Measurements from ENCODE around the gene ZMYM4.
"Not testable (repeated sequence)": the region's sequence is repeated elsewhere in the genome, so short reads cannot be mapped to it uniquely, and the experiment has no call there.

The ZMYM4 gene

GRCh38 chr1:35331618-35332017 is 63.1 kb downstream of the ZMYM4 start:
- not testable (repeated sequence) for DNase-seq

GRCh38 chr1:35334485-35334884 is 66.0 kb downstream of the ZMYM4 start:
- no peak for DNase-seq

DNA sequence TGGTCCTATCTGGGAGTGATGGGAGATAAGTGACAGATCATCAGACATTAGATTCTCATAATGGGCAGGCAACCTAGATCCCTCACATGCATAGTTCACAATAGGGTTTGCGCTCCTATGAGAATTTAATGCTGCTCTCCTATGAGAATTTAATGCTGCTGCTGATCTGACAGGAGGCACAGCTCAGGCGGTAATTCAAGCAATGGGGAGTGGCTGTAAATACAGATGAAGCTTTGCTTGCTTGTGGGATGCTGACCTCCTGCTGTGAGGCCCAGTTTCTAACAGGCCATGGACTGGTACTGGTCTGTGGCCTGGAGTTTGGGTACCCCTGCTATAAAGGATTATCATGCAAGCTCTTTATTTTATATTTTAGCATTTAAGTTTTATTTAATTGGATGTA is 72.0 kb downstream of the ZMYM4 start:
- DNase-seq = no peak

- DNase-seq = no peak
These were observed 77.0 kb downstream of the ZMYM4 start for GRCh38 chr1:35345439-35345981.

- DNase-seq = no peak
These were observed 82.4 kb downstream of the ZMYM4 start for GRCh38 chr1:35350872-35351271.

DNA sequence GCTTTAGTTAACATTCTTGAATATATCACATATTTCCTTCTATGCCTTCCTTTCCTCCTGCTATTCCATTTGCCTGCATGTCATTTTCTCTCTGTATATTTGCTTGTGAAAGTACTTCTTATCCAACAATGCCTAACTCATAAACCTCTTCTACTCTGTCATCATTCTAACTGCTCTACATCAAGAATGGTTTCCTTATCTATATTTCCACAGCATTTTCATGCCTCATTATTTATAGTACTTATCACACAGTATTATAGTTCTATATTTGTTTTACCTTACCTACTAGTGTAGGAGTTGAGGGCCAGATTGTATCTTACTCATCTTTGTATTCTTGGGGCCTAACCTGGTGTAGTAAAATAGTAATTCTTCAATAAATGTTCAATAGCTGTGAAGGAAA is 91.5 kb downstream of the ZMYM4 start:
- no peak for DNase-seq

GRCh38 chr1:35361638-35362037 is 93.1 kb downstream of the ZMYM4 start:
- DNase-seq = no peak

- DNase-seq = no peak
These were observed 96.2 kb downstream of the ZMYM4 start for GRCh38 chr1:35364741-35365140.

DNA sequence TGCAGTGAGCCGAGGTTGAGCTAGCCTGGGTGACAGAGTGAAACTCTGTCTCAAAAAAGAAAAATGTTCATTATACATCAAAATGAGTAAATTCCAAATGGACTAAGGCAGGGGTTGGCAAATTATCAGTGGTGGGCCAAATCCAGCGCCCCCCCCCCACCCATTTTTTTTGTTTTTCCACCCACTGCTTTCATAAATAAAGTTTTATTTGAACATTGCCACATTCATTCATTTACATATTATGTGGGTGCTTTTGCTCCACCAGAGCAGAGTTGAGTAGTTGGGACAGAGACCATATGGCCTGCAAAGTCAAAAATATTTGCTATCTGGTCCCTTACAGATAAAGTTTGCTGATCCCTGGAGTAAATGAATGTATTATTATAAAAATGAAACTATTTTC is 99.4 kb downstream of the ZMYM4 start:
- no peak for DNase-seq

DNA sequence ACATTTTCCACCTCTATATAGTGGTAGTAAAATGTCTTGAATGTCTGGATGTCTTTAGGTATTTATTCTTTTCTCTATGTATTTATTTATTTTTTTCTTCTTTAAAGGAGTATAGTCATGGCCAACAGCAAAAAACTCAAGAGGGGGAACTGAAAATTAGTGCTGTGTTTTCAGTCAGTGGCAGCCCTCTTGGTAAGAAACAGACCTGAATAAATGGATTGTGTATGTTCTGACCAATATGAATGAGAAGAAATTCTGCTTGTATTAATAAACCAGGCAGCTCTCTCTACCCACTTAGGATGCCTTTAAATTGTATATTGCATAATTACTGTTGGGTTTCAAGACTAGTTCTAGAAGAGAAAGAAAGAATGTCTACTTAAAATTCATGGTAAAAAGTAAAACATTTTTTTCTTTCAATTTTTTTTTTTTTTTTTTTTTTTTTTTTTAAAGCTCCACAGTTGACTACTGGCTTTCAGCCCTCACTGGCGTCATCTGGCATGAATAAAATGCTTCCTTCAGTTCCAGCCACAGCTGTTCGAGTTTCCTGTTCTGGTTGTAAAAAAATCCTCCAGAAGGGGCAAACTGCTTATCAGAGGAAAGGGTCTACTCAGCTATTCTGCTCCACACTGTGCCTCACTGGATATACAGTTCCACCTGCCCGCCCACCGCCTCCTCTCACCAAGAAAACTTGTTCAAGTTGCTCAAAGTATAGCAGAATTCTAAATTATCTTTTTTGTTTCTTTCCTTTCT is 101.6 kb downstream of the ZMYM4 start:
- DNase-seq = peak; percentile 66

- DNase-seq = no peak
These were observed 103.0 kb downstream of the ZMYM4 start for GRCh38 chr1:35371506-35371905.

- DNase-seq = no peak
These were observed 109.0 kb downstream of the ZMYM4 start for GRCh38 chr1:35377555-35377954.

DNA sequence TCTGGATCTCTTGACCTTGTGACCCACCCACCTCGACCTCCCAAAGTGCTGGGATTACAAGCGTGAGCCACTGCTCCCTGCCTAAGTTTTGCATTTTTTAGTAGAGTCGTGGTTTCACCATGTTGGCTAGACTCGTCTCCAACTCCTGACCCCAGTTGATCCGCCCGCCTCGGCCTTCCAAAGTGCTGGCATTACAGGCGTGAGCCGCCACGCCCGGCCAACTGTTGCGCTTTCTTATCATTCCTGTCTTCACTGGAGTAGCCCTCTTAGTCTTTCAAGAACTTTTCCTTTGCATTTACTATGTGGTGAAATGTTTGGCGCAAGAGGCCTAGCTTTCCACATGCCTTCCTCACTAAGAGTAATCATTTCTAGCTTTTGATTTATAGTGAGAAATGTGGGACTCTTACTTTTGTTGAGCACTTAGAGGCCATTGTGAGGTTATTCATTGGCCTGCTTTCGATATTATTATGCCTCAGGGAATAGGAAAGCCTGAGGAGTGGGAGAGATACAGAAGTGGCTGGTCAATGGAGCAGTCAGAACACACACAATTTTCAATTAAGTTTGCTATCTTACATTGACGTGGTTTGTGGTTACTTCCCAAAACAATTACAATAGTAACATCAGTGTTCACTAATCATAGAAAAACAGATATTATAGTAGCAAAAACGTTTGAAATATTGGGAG is 111.0 kb downstream of the ZMYM4 start:
- no peak for DNase-seq

DNA sequence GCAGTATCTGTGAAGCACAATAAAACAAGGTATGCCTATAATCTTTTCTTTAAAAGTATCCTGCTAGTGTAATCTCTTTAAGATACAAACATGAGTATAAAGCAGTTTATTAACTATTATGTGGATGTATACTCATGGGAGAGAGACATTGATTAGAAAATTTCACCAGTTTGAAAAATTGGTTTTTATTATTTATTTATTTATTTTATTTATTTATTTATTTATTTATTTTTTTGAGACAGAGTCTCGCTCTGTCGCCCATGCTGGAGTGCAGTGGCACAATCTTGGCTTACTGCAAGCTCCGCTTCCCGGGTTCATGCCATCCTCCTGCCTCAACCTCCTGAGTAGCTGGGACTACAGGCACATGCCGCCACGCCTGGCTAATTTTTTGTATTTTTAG is 111.6 kb downstream of the ZMYM4 start:
- DNase-seq = not testable (repeated sequence)

GRCh38 chr1:35382107-35382506 is 113.6 kb downstream of the ZMYM4 start:
- DNase-seq = no peak

GRCh38 chr1:35386290-35386689 is 117.8 kb downstream of the ZMYM4 start:
- no peak for DNase-seq

- DNase-seq = no peak
These were observed 118.5 kb downstream of the ZMYM4 start for GRCh38 chr1:35386959-35387358.

DNA sequence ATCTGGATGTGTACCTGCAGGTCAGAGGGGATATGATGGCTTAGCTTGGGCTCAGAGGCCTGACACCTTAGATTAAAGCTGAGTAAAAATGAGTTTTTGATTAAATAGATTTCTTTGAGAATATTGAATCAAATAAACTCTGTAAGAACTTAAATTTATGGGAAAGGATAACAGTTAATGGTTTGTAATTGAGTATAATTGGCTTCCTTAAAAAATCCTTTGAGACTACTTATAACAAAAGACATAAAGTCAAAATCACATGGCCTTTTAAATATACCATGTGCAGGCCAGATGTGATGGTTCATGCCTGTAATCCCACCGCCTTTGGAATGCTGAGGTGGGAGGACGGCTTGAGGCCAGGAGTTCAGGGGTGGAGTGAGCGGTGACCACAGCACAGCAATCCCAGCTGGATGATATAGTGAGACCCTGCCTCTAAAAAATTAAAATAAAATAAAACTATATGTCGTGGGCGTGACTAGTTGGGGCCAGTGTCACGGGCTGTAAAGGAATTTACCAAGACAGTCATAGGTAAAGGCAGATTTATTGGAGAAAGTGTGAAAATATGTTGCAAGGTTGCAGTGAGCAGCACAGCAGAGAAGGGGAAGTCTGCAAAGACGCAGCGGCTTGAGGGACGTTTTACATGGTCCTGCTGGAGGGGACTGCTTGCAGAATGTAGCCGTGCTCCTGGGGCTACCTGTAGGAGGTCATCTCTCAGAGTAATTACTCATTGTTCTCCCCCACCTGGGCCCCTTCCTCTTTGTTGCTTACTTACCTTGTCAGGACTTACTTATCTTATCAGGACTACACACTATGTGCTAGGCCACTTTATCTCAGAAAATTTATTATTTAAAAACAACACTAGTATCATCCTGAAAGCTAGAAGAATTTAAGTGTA is 122.3 kb downstream of the ZMYM4 start:
- DNase-seq = no peak

GRCh38 chr1:35394386-35394785 is 125.9 kb downstream of the ZMYM4 start:
- no peak for DNase-seq

- no peak for DNase-seq
These were observed 130.2 kb downstream of the ZMYM4 start for GRCh38 chr1:35398739-35399138.

GRCh38 chr1:35401049-35401448 is 132.5 kb downstream of the ZMYM4 start:
- DNase-seq = no peak

DNA sequence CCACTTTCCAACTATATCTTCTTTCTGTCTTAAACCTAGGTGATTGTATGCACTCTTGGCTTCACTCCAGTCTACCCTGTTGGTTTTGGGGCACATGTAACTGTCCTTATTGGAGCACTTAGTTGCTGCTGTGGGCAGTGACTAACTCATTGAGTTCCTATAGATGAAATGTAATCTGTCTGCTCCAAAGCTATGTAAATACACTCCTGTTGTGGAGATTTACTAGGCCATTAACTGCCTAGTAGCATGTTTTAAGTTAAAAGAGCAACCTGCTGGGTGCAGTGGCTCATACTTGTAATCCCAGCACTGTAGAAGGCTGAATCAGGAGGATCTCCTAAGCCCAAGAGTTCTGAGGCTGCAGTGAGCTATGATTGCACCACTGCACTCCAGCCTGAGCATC is 137.6 kb downstream of the ZMYM4 start:
- no peak for DNase-seq

DNA sequence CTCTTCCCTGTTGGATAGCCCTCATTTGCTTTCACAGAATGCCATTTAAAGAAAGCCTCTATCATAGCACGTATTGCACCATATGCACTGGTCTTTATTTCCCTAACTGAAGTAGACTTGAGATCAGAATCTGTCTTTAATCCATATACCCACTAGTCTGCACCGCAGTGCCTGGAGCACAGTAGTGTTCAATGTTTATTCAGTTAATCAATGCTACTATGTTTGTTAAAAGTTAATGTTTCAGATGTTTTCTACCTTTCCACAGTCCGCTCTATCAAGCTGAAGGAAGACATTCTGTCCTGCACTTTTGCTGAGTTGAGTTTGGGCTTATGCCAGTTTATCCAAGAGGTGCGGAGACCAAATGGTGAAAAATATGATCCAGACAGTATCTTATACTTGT is 139.2 kb downstream of the ZMYM4 start:
- DNase-seq = no peak
